Ishikawa (cell line): ENCODE measurements around the gene JOSD1.

ENCODE experiments used
- CEBPB ChIP-seq: IDR thresholded peaks from 2 replicates; pipeline ENCODE4 v1.6.1; 2012
- EP300 ChIP-seq: IDR thresholded peaks from 2 replicates; pipeline ENCODE4 v1.6.1; 2012; ENCODE audit warnings: borderline replicate concordance
- RAD21 ChIP-seq: IDR thresholded peaks from 2 replicates; pipeline ENCODE4 v1.6.1; 2012; ENCODE audit warnings: low read depth
- TAF1 ChIP-seq: IDR thresholded peaks from 2 replicates; pipeline ENCODE4 v1.6.1; 2012; ENCODE audit warnings: low read depth, mild to moderate bottlenecking
- TF ChIP-seq, protein P1 (sequence below): IDR thresholded peaks from 2 replicates; pipeline ENCODE4 v1.6.1; 2012
- TF ChIP-seq, protein P2 (sequence below): IDR thresholded peaks from 2 replicates; pipeline ENCODE4 v1.6.1; 2012; ENCODE audit warnings: low read depth, mild to moderate bottlenecking

DNA sequence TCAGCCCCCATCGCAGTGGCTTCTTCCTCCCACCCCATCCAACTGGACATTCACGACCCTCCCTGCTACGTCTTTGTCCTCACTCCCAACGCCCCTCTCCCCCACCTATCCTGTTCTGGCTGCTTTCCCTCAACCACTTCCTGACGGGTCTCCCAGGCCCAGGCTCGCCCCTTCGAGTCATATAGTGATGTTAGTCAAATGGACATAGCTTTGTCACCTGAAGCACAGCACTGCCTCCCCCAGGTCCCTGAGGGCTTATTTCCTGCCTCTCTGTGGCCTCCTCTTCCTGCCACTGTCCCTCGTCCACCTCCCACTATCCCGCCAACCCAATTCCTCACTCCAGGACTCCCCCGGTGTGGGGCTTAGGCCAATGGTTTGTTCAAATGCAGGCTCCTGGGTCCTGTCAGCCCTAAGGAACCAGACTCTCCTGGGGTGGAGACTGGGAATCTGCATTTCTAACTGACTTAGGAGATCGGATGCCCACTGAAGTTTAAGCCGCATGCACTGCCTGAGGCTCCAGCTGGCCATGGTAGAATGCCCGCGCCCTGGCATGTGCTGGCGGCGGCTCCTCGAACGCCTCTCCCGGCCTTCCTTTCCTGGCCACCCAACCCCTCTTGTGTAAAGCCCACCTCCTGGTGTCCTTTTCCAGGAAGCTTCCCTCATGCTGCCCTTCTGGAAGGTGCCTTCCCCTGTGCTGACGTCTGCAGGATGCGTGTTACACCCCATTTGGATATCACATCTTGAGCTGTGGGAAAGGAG is 36.7 kb upstream of the JOSD1 start:
- TF ChIP-seq, protein P1, sequence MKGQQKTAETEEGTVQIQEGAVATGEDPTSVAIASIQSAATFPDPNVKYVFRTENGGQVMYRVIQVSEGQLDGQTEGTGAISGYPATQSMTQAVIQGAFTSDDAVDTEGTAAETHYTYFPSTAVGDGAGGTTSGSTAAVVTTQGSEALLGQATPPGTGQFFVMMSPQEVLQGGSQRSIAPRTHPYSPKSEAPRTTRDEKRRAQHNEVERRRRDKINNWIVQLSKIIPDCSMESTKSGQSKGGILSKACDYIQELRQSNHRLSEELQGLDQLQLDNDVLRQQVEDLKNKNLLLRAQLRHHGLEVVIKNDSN = no peak
- TF ChIP-seq EP300 (no peak), RAD21 (no peak), TAF1 (no peak), CEBPB (no peak)
- TF ChIP-seq, protein P2, sequence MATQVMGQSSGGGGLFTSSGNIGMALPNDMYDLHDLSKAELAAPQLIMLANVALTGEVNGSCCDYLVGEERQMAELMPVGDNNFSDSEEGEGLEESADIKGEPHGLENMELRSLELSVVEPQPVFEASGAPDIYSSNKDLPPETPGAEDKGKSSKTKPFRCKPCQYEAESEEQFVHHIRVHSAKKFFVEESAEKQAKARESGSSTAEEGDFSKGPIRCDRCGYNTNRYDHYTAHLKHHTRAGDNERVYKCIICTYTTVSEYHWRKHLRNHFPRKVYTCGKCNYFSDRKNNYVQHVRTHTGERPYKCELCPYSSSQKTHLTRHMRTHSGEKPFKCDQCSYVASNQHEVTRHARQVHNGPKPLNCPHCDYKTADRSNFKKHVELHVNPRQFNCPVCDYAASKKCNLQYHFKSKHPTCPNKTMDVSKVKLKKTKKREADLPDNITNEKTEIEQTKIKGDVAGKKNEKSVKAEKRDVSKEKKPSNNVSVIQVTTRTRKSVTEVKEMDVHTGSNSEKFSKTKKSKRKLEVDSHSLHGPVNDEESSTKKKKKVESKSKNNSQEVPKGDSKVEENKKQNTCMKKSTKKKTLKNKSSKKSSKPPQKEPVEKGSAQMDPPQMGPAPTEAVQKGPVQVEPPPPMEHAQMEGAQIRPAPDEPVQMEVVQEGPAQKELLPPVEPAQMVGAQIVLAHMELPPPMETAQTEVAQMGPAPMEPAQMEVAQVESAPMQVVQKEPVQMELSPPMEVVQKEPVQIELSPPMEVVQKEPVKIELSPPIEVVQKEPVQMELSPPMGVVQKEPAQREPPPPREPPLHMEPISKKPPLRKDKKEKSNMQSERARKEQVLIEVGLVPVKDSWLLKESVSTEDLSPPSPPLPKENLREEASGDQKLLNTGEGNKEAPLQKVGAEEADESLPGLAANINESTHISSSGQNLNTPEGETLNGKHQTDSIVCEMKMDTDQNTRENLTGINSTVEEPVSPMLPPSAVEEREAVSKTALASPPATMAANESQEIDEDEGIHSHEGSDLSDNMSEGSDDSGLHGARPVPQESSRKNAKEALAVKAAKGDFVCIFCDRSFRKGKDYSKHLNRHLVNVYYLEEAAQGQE = no peak
